GM19035 (cell line): ENCODE data around the gene PDE4B.
"Not testable (repeated sequence)": the region's sequence is repeated elsewhere in the genome, so short reads cannot be mapped to it uniquely, and the experiment has no call there.

Source experiments
- ATAC-seq: cut with Tn5 transposase; IDR thresholded peaks from one replicate; pipeline ENCODE4 v1.9.1; 2021; ENCODE audit not compliant: unreplicated experiment

The PDE4B gene

GRCh38 chr1:66108624-66109023 lies 315.9 kb downstream of the PDE4B start:
- ATAC-seq = no peak

GRCh38 chr1:66112744-66113400 lies 320.2 kb downstream of the PDE4B start:
- ATAC-seq = no peak

- peak; percentile 53 for ATAC-seq
These were observed 326.5 kb downstream of the PDE4B start for GRCh38 chr1:66119148-66119547.

GRCh38 chr1:66124670-66125069 lies 332.0 kb downstream of the PDE4B start:
- no peak for ATAC-seq

GRCh38 chr1:66128641-66129040 lies 335.9 kb downstream of the PDE4B start:
- not testable (repeated sequence) for ATAC-seq

- ATAC-seq = no peak
These were observed 339.6 kb downstream of the PDE4B start for GRCh38 chr1:66132324-66132723.

GRCh38 chr1:66134004-66134403 lies 341.3 kb downstream of the PDE4B start:
- no peak for ATAC-seq

- ATAC-seq = no peak
These were observed 342.5 kb downstream of the PDE4B start for GRCh38 chr1:66135161-66135560.

- not testable (repeated sequence) for ATAC-seq
These were observed 343.7 kb downstream of the PDE4B start for GRCh38 chr1:66136423-66136822.

- ATAC-seq = no peak
These were observed 344.5 kb downstream of the PDE4B start for GRCh38 chr1:66137235-66137634.

GRCh38 chr1:66138613-66139012 lies 345.9 kb downstream of the PDE4B start:
- no peak for ATAC-seq

- ATAC-seq = no peak
These were observed 347.4 kb downstream of the PDE4B start for GRCh38 chr1:66140072-66140471.

- no peak for ATAC-seq
These were observed 351.0 kb downstream of the PDE4B start for GRCh38 chr1:66143651-66144050.

- ATAC-seq = no peak
These were observed 354.6 kb downstream of the PDE4B start for GRCh38 chr1:66147226-66147835.

GRCh38 chr1:66152034-66152433 lies 359.3 kb downstream of the PDE4B start:
- no peak for ATAC-seq

- ATAC-seq = no peak
These were observed 361.7 kb downstream of the PDE4B start for GRCh38 chr1:66154394-66154793.

GRCh38 chr1:66156144-66156543 lies 363.4 kb downstream of the PDE4B start:
- ATAC-seq = no peak

- no peak for ATAC-seq
These were observed 367.1 kb downstream of the PDE4B start for GRCh38 chr1:66159800-66160199.

- no peak for ATAC-seq
These were observed 368.0 kb downstream of the PDE4B start for GRCh38 chr1:66160719-66161118.

GRCh38 chr1:66166753-66167152 lies 374.1 kb downstream of the PDE4B start:
- no peak for ATAC-seq

- ATAC-seq = no peak
These were observed 374.6 kb downstream of the PDE4B start for GRCh38 chr1:66167267-66167666.

GRCh38 chr1:66168467-66168887 lies 375.8 kb downstream of the PDE4B start:
- ATAC-seq = no peak
